ENCODE measurements around the gene ZBTB7C. TPM values are rescaled to one million over a fixed set of nuclear protein-coding genes. Genes with fewer than 3 reads are reported as not detected.
A peak's percentile ranks its signal among the peaks of the same experiment; 100 is the strongest.

ZBTB7C gene
- total RNA-seq, 3 donors from 2014 or later: 0.05 to 0.29 TPM; not detected in 1

DNA sequence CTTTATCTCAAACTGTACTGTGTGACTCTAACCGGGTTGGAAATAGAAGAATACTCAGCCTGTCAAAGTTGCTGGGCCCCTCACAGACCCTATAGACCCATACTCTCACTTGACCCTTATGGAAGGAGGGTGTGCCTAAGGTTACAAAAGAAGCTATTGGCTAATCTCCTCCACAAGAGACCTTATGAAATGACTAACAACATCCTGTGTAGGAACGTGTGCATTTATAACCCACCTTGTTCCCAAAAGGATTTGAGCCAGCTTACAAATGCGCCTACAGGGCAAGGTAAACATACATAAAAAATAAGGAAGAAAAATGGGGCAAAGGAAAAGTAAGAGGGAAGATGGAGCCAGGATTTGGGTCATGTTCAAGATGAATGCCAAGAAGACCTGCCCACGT, 253.3 kb downstream of the ZBTB7C start:
- H3K36me3 Mint-ChIP-seq (ENCODE audit: insufficient read depth): no peaks in the 10 kb centered on the region
- peaks cover 14% of the 10 kb centered on the region for H3K27me3 Mint-ChIP-seq (ENCODE audit: low read depth)
- DNase-seq: no peak
- H3K4me1 Mint-ChIP-seq (ENCODE audit: low read depth): no peaks in the 10 kb centered on the region
- ATAC-seq: no peak
- no peaks in the 10 kb centered on the region for H3K9me3 Mint-ChIP-seq
- H3K4me3 Mint-ChIP-seq: no peak overlapping the region

DNA sequence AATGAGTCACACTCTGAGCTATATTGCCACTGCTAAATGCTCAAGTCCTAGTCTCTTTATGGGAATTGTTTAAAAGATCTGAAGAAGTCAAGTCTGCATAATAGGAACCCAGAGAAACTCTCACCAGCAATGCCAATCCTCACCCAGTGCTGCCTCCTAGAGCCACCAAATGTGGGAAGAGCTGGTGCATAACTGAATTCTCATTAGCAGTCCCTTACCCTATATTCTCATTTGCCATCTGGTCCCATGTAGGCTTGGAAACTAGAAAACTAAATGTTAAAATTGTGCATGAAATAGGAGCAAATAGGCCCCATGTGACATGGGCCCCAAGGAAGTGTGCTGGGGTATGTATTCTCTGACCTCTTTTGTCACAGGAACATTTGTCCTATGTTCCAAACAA, 254.4 kb downstream of the ZBTB7C start:
- no peaks in the 10 kb centered on the region for H3K36me3 Mint-ChIP-seq (ENCODE audit: insufficient read depth)
- no peak overlapping the region for H3K4me3 Mint-ChIP-seq
- H3K9me3 Mint-ChIP-seq: no peaks in the 10 kb centered on the region
- DNase-seq (no peak), ATAC-seq (no peak)
- H3K27me3 Mint-ChIP-seq (ENCODE audit: low read depth): peaks cover 14% of the 10 kb centered on the region
- H3K4me1 Mint-ChIP-seq (ENCODE audit: low read depth): no peaks in the 10 kb centered on the region

GRCh38 chr18:48153613-48154481, 255.3 kb downstream of the ZBTB7C start:
- Mint-ChIP-seq H3K4me3 (no peak overlapping the region), H3K36me3 (ENCODE audit: insufficient read depth) (no peaks in the 10 kb centered on the region), H3K9me3 (no peaks in the 10 kb centered on the region)

GRCh38 chr18:48152549-48152948, 256.6 kb downstream of the ZBTB7C start:
- Mint-ChIP-seq H3K9me3 (no peaks in the 10 kb centered on the region), H3K4me1 (ENCODE audit: low read depth) (no peaks in the 10 kb centered on the region), H3K36me3 (ENCODE audit: insufficient read depth) (no peaks in the 10 kb centered on the region), H3K27me3 (ENCODE audit: low read depth) (peaks cover 9% of the 10 kb centered on the region), H3K4me3 (no peak overlapping the region)
- DNase-seq (no peak), ATAC-seq (no peak)

More at GRCh38 chr18:48153613-48154481, 255.3 kb downstream of the ZBTB7C start:
- H3K27me3 Mint-ChIP-seq (ENCODE audit: low read depth): peaks cover 14% of the 10 kb centered on the region
- no peak for ATAC-seq
- H3K4me1 Mint-ChIP-seq (ENCODE audit: low read depth): no peaks in the 10 kb centered on the region
- no peak for DNase-seq

DNA sequence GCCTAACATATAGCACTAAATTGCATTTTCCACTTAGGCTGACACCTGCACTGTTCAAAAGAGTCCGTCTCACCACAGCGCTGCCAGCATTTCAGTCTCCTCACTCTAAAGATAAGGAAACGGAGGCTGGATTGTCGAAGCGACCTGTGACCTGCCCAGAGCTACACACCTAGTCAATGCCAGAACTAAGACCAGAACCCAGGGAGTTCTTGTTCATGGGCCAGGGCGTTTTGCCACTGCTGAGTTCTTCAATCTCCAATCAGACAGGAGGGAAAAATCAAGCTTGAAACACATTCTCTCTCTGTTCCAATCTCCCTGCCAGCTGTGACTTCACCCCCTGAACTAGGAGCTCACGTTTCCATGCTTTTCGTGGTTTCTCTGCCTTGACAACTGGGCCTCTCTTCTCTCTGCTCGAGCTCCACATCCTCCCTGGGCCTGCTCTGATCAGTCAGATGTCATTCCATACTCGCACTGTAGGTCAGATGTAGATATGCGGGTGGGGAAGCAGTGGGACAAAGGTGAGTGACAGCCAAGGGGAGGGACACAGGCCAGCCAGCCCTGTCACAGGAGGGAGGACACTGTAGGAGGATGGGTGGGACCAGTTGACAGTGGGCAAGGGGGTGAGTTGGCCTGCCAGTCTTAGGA, 257.6 kb downstream of the ZBTB7C start:
- Mint-ChIP-seq H3K9me3 (no peaks in the 10 kb centered on the region), H3K36me3 (ENCODE audit: insufficient read depth) (no peaks in the 10 kb centered on the region), H3K27me3 (ENCODE audit: low read depth) (peaks cover 4% of the 10 kb centered on the region), H3K4me1 (ENCODE audit: low read depth) (no peaks in the 10 kb centered on the region), H3K4me3 (no peak overlapping the region)
- peak in 1 of 2 donors; percentile 27 for ATAC-seq
- no peak for DNase-seq

DNA sequence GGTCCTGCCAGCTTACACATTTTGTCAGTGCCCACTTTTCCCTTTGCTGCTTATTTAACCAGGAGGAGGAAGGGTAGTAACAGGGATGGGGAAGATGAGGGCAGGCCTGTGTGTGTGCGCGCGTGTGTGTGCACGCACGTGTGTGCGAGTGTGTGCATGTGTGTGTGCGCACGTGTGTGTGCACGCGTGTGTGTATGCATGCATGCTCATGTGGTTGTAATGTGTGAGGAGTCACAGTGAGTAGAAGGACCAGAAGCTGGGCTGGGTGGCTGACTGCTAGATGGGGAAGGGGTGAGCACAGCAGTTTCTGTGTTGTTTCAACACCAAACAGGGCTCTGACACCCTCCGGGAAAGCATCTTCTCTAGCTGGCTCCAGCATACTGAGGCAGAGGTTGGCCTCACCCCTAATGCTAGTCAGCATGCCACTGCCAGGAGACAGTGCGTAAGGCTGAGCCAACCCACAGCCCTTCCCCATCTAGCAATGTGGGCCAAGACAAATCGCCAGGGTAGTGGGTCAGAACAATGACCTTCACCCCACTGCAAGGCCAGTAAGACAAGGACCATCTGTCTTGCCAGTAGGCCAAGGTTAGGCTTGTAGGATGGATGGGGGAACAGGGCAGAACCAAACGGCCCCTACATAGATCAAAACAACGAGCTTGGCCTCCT, 260.0 kb downstream of the ZBTB7C start:
- Mint-ChIP-seq H3K4me1 (ENCODE audit: low read depth) (no peaks in the 10 kb centered on the region), H3K9me3 (no peaks in the 10 kb centered on the region), H3K4me3 (no peak overlapping the region), H3K27me3 (ENCODE audit: low read depth) (peaks cover 4% of the 10 kb centered on the region), H3K36me3 (ENCODE audit: insufficient read depth) (no peaks in the 10 kb centered on the region)
- no peak for ATAC-seq
- DNase-seq: no peak

DNA sequence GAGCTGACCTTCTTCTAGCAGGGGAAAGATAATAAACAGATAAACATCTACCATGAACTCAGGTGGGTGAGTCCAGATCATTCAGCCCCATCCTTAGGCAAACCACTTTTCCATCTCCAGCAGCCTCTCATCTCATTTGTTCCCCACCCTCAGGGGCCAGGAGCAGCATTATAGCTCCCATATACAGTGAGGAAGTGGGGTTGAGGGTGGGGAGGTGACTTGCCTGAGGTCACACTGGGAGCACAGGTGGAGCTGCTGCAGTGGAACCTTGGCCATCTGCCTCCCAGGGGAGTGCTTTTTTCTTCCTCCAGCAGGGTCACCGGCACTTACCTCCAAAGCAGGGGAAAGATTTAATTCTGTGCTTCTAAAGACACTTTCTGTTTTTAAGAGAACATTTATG, 266.2 kb downstream of the ZBTB7C start:
- ATAC-seq (no peak), DNase-seq (no peak)
- H3K36me3 Mint-ChIP-seq (ENCODE audit: insufficient read depth): no peaks in the 10 kb centered on the region
- peaks cover 21% of the 10 kb centered on the region for H3K27me3 Mint-ChIP-seq (ENCODE audit: low read depth)
- H3K9me3 Mint-ChIP-seq: no peaks in the 10 kb centered on the region
- H3K4me1 Mint-ChIP-seq (ENCODE audit: low read depth): no peaks in the 10 kb centered on the region
- H3K4me3 Mint-ChIP-seq: no peak overlapping the region

DNA sequence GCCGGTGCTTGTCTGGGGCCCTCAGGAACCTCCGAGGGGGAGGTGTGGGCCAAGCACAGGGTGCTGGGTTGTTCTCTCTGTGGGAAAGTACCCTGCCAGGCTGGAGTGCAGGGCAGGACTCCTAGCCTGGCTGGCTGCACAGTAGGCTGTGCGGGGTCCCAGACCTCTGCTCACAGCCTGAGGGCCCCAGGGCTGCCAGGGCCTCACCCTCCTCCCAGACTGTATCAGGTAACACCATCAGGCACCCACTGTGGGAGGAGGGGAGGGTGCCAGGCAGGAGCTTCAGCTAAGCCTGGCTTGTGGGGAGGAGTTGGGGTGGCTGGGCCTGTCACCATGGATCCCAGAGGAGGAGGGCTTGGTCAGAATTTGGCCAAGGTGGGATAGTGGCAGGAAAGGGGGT, 266.8 kb downstream of the ZBTB7C start:
- H3K4me1 Mint-ChIP-seq (ENCODE audit: low read depth): peaks cover 3% of the 10 kb centered on the region
- H3K4me3 Mint-ChIP-seq: no peak overlapping the region
- H3K27me3 Mint-ChIP-seq (ENCODE audit: low read depth): peaks cover 27% of the 10 kb centered on the region
- DNase-seq (no peak), ATAC-seq (peak in 1 of 2 donors; percentile 12)
- no peaks in the 10 kb centered on the region for H3K36me3 Mint-ChIP-seq (ENCODE audit: insufficient read depth)
- no peaks in the 10 kb centered on the region for H3K9me3 Mint-ChIP-seq

DNA sequence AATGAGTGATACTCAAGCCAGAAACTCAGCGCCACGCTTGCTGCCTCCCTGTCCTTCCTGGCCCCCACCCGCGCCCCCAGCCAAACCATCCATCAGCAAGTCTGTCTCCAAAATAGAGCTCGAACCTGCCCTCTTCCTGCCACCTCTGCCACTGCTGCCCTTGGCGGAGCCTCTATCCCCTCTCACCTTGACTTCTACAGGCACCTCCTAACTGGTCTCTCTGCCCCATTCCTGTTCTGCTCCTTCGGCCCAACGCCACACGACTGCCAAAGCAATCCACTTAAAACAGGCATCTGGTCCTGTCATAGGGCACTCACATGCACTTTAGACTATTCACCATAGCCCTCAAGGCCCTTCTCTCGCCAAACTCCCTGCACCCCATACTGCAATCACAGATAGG, 268.5 kb downstream of the ZBTB7C start:
- no peak for DNase-seq
- no peaks in the 10 kb centered on the region for H3K9me3 Mint-ChIP-seq
- peaks cover 7% of the 10 kb centered on the region for H3K4me1 Mint-ChIP-seq (ENCODE audit: low read depth)
- no peak for ATAC-seq
- no peaks in the 10 kb centered on the region for H3K36me3 Mint-ChIP-seq (ENCODE audit: insufficient read depth)
- H3K4me3 Mint-ChIP-seq: no peak overlapping the region
- peaks cover 37% of the 10 kb centered on the region for H3K27me3 Mint-ChIP-seq (ENCODE audit: low read depth)

DNA sequence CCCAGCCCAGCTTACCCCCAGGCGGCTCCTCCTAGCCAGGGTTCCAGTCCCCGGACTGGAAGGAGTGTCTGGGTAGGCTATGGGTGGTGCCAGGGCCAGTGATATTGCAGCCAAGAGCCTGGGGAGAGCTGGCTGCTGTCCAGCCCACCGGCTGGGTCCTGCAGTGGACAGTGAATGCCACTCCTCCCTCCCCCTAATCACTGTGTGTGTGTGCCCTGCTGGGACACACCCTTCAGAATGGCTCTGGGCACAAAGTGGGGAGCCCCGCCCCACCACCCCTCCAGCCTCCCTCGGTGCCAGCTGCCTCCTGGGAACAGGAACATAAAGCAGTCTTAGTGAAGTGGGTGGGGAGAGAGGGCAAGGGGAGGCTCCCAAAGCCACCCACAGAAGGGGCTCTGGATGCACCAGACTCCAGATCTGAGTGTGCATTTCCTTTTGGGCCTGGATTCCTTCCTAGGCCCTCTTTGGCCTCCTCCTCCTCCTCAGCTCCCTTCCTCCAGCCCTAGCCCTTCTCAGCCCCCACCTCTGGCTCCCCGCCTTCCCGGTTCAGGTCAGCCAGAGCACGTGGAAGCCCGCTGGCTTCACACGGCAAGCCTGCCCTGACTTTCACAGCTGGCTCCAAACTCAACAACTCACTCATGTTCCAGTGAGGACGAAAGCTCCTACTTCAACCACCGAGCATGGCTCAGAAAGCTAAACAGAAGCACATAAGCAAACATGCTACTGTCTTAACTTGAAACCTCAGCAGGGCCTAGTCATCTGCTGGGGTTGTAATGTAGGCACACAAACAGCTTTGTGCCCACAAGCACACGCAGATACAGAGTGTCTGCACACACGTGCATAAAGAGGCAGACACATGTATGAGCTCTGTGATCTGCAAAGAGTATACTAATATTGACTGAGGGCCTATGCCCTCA, 269.5 kb downstream of the ZBTB7C start:
- ATAC-seq: no peak
- peaks cover 41% of the 10 kb centered on the region for H3K27me3 Mint-ChIP-seq (ENCODE audit: low read depth)

DNA sequence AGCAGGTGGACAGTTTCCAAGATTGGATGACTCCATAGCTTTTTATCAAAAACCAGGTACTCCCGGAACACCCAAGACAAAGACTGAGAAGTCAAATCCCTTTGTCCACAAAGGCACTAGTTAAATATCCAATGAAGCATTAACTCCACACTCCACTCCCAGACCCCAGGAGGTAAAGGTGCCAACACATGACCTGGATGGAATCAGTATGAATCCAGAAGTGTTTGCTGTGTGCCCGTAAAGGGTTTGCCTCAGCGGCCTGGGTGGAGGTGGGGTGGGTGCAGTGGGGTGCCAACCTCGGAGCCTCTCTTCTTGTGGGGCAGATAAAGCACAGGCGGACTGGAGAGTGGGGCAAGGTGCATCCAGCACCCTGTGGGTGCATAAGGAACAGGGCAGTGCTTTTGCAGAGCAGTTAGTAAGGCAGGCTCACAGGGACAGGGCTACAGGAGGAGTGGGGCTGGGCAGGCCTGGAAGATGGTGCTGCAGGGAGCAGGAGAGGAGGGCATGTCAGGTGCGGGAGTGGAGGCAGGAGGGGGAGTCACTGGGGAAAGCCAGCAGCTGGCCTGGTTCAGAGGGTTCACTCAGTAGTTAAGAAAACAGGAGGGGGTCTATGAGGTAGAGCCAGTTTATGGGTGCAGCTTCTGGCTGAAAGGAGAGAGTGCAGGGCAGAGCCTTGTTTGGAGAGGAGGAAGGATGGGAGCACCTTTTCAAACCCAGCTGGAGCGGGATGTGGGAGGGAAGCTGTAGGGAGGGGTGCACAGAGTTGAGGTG, 270.3 kb downstream of the ZBTB7C start:
- no peak for ATAC-seq
- DNase-seq: no peak
- peaks cover 45% of the 10 kb centered on the region for H3K27me3 Mint-ChIP-seq (ENCODE audit: low read depth)

More for the DNA sequence above, 269.5 kb downstream of the ZBTB7C start:
- H3K4me1 Mint-ChIP-seq (ENCODE audit: low read depth): peaks cover 8% of the 10 kb centered on the region
- H3K36me3 Mint-ChIP-seq (ENCODE audit: insufficient read depth): no peaks in the 10 kb centered on the region
- H3K4me3 Mint-ChIP-seq: no peak overlapping the region
- no peaks in the 10 kb centered on the region for H3K9me3 Mint-ChIP-seq
- DNase-seq: no peak

GRCh38 chr18:48138210-48138609, 271.0 kb downstream of the ZBTB7C start:
- no peak for DNase-seq
- H3K27me3 Mint-ChIP-seq (ENCODE audit: low read depth): peaks cover 50% of the 10 kb centered on the region
- ATAC-seq: no peak
- H3K9me3 Mint-ChIP-seq: no peaks in the 10 kb centered on the region
- H3K4me3 Mint-ChIP-seq: no peak overlapping the region
- no peaks in the 10 kb centered on the region for H3K36me3 Mint-ChIP-seq (ENCODE audit: insufficient read depth)
- H3K4me1 Mint-ChIP-seq (ENCODE audit: low read depth): peaks cover 10% of the 10 kb centered on the region

More for the DNA sequence above, 270.3 kb downstream of the ZBTB7C start:
- H3K36me3 Mint-ChIP-seq (ENCODE audit: insufficient read depth): no peaks in the 10 kb centered on the region
- H3K9me3 Mint-ChIP-seq: no peaks in the 10 kb centered on the region
- H3K4me3 Mint-ChIP-seq: no peak overlapping the region
- peaks cover 8% of the 10 kb centered on the region for H3K4me1 Mint-ChIP-seq (ENCODE audit: low read depth)

DNA sequence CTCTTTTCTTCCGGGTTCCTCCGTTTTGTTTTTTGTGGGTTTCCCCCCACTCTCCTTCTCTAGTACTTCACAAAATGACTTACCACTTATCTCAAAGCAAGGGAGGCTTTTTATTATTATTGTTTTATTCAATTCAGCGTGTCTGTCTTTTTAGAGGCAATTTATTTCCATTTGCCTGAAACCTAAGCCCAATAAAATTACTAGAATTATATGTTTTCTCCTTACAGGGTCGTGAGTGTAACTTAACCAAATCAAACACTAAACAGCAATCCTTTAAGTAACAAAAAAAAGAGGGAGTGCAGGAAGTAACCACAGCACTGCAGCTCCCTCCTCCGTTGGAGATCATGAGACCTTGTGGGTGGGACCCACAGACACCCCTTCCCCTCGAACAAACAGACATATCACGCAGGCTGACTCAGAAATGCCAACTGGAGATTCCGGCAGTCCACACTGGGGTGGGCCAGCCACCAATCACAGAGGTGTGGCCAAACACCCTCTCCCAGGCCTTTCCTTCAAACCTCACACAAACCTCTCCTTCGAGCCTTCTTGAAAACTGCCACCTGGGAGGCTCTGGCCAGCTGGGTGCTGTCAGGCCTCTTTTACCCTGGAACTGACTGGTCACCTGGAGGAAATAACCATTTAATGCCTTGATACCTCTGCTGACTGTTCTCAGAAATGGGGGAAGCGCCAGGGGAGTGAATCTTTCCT, 271.7 kb downstream of the ZBTB7C start:
- ATAC-seq (no peak), DNase-seq (no peak)
- no peaks in the 10 kb centered on the region for H3K36me3 Mint-ChIP-seq (ENCODE audit: insufficient read depth)
- peak overlapping the region; percentile 57 for H3K4me3 Mint-ChIP-seq
- peaks cover 50% of the 10 kb centered on the region for H3K27me3 Mint-ChIP-seq (ENCODE audit: low read depth)
- H3K4me1 Mint-ChIP-seq (ENCODE audit: low read depth): peaks cover 10% of the 10 kb centered on the region
- no peaks in the 10 kb centered on the region for H3K9me3 Mint-ChIP-seq
